HPDE6-E6E7 (cell line): ENCODE measurements around the gene AQP10.
A peak's percentile ranks its signal among the peaks of the same experiment; 100 is the strongest.
"Not testable (repeated sequence)": the region's sequence is repeated elsewhere in the genome, so short reads cannot be mapped to it uniquely, and the experiment has no call there.

Experiments used
- DNase-seq: peaks from one replicate; pipeline ENCODE4 v3.0.0; 2011; ENCODE audit warnings: missing footprints; ENCODE audit errors: extremely low spot score

The AQP10 gene

DNA sequence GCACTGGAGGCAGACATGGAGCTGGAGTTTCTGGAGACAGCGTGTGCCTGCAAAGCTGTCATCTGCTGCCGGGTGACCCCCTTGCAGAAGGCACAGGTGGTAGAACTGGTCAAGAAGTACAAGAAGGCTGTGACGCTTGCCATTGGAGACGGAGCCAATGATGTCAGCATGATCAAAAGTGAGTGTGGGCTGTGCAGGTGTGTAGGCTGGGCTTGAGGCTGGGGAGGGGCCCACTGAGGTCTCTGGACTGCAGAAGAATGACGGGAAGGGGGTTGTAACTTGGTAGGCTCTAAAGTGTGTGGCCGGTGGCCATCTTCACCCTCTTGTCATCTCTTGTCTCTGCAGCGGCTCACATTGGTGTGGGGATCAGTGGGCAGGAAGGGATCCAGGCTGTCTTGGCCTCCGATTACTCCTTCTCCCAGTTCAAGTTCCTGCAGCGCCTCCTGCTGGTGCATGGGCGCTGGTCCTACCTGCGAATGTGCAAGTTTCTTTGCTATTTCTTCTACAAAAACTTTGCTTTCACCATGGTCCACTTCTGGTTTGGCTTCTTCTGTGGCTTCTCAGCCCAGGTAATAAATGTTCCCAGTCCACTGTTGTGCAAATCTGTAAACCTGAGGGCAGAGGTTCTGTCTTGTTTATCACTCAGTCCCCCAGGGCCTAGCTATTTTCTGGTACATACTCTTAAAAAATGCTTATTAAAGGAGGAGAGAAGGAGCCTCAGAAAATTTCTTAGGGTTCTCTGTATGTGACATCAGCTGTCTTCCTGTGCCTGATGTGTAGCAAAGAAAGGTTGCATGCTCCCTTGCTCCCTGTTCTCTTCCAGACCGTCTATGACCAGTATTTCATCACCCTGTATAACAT lies 24.3 kb downstream of the AQP10 start:
- no peak for DNase-seq

DNA sequence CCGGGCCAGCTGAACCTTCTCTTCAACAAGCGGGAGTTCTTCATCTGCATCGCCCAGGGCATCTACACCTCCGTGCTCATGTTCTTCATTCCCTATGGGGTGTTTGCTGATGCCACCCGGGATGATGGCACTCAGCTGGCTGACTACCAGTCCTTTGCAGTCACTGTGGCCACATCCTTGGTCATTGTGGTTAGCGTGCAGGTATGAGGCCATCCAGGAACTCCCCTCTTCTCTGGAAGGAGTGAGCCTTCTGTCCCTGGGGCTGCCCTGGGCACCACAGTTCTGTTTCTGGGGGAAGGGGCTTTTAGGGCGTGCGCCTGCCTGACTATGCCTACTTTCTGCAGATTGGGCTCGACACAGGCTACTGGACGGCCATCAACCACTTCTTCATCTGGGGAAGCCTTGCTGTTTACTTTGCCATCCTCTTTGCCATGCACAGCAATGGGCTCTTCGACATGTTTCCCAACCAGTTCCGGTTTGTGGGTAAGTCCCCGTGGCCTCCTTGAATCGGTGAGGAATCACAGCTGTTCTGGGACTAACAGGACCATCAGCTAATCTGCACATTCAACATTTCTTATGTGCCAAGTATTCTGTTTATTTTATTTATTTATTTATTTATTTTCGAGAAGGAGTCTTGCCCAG lies 25.5 kb downstream of the AQP10 start:
- no peak for DNase-seq

DNA sequence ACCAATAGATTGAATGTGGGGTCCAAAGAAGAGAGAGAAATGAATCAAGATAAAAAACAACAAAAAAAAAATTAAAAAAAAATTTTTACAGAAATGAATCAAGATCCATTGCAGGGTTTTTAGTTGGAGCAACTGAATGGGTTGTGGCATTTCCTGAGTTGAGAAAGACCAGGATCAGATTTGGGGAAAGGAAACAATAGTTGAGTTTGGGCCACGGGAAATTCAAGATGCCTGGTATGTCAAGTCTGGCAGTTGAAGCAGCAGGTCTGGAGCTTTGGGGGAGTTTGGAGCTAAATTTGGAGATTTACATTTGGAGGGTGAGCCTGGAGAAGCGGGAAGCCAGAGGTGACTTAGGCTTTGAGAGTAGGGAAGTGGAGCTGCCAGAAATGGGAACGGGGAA lies 27.1 kb downstream of the AQP10 start:
- DNase-seq = no peak

DNA sequence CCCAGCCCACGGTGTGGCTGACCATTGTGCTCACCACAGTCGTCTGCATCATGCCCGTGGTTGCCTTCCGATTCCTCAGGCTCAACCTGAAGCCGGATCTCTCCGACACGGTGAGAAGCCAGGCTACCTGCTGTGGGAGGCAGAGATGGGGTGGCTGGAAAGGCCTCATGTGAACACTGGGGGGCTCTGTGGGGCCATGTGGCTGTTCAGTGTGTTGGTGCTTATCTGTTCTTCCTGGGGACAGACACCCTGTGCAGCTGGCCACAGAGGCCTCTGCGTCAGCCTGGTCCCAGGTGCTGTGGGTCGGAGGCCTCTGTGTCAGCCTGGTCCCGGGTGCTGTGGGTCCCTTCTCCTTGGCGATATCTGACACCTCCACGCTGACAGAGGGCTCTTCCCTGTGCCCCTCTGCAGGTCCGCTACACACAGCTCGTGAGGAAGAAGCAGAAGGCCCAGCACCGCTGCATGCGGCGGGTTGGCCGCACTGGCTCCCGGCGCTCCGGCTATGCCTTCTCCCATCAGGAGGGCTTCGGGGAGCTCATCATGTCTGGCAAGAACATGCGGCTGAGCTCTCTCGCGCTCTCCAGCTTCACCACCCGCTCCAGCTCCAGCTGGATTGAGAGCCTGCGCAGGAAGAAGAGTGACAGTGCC lies 27.7 kb downstream of the AQP10 start:
- DNase-seq = no peak

DNA sequence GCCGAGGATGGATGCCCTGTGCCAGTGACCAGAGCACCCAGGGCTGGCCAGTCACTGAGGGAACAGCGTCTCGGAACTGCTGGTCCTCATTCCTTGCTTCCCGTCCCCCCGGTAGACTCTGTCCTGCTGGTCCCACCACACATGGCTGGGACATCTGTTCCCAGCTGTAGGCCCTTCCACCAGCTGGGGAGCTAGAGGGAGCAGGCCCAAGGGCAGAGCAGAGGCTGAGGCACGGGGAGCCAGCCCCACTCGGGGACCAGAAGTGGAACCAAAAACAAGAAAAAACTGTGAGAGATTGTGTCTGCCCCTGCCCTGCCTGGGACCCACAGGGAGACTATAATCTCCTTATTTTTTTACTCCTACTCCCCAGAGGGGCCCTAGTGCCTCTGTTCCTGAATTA lies 28.2 kb downstream of the AQP10 start:
- no peak for DNase-seq

DNA sequence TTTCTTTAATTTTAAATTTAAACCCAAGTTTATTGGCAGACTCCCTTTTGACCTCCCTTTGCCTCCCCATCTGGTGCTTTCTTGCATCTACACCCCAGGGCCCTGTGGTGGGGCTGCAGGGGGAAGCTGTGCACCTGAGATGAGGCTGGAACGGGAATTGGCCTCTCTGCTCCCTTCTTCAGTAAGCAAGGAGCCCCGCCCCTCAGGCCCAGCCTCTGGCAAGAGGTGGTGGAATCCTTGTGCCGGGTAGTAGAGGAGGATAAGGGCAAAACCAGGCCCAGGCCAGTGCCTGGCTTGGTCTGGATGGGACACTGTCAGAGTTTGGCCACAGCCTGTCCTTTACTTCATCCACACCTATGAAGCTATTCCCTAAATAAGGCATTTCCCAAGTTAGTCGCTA lies 29.5 kb downstream of the AQP10 start:
- no peak for DNase-seq

DNA sequence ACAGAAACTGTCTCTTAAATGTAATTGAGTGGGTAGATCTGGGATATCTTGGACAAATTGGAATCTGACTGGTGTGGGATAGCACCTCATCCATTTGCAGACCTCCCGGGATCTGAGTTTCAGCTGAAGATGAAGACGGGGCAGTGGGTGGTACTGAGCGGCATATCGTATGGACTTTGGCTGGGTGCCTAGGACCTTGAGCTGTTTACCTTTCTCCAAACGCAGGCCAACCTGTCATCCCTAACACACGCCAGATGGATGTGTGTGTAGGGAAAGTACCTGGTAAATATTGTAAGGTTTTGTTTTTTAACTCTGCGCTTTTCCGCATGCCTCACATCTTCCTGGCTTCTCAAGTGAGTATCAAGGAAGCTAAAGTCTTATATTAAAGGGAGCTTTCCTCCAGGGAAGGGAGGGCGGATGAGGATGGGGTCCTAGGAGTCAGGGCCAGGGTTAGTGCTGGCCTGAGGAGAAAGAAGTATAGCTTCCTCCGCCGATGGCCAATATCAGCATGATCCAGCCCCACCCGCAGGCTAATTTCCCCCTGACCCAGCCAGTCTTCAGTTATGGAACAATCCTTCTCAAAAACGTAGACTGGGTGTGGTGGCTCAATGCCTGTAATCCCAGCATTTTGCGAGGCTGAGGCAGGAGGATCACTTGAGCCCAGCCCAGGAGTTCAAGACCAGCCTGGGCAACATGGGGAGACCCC lies 30.6 kb downstream of the AQP10 start:
- DNase-seq = no peak

DNA sequence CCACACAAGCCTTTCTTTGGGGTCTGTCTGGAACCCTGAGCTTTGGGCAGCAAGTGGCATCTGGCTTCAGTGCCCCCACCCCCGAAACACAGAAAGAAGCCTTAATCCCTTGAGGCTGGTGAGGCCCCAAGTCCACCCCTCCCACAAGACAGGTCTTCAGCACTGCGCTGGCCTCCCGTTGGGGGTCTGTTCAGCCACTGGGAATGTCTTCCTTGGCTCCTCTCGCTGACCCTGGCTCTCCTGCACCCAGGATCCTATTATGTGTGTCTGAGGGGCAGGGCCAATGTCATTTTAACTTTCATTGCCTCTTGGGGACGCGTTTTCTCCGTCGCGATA lies 31.3 kb downstream of the AQP10 start:
- DNase-seq = no peak

DNA sequence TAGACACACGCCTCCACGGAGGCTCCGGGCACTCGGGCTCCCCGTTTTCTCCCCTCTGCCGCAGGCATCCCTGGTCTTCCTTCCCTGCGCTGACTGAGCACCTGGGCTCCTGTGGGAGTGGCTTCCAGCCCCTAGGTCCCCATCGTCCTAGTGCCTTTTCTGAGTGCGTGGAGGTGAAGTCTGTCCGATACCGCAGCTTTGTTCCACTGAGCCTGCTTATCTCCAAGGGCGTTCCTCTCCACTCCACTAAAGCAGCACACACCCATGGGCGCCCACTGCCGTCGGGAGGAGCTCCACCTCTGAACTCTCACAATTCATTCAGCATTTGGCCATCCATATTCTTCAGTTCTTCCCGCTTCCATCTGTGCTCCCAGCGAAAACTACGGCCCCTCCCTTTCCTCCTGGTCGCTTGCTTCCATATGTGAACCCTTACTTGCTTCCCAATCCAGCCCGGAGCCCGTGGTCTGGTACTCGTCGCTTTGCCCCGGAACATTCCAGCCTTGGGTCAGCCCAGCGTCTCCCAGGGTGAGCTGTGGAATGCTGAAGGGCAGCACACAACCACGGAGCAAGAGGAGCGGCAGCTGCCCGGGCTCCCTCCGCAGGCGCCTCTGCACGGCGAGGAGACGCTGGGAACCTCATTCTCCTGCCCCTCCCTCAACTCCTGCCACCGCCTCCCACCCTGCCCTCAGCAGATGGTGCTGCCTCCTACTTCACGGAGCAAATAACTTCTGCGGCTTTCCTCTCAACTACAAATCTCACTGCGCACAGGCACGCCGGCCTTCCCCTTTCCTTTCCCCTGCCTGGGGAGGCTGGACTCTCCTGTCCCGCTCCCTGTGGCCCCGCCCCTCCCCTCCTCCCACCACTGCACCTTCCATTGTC lies 31.9 kb downstream of the AQP10 start:
- DNase-seq = no peak

DNA sequence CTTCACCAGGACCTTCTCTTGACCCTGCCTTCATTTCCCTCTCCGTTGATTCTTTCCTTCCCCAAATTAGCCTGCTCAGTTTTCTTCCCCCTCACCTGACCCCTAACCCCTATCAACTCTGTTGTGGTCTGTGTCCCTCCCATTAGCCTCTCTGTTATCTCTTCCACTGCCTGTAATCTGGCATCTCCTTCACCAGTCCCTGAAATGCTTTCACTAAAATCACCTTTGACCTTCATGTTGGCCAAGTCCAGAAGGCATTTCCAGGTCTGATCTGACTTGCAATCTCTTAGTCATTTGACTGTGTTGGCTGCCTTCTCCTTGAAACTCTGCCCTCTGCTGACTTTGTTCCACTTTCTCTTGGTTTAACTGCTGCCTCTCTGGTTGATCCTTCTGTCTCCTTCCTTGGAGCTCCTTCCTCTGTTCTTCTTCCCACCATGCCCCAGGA lies 32.6 kb downstream of the AQP10 start:
- peak; percentile 40 for DNase-seq

DNA sequence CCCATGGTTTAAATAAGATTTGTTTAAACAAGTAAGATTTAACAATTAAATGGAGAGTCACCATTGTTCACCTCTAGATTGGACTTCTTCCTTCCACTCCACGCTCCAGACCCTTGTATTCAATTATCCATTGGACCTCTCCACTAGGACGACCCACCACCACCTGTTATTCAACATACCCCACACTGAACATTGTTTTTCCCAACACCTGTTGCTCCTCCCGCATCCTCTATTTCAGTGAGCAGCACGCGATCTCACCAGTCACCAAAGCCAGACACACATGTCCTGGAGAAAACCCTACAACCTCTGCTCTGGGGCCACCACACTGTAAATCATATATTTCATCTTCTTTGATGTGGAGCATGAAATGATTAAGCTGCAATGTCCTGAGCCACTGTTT lies 33.1 kb downstream of the AQP10 start:
- no peak for DNase-seq

DNA sequence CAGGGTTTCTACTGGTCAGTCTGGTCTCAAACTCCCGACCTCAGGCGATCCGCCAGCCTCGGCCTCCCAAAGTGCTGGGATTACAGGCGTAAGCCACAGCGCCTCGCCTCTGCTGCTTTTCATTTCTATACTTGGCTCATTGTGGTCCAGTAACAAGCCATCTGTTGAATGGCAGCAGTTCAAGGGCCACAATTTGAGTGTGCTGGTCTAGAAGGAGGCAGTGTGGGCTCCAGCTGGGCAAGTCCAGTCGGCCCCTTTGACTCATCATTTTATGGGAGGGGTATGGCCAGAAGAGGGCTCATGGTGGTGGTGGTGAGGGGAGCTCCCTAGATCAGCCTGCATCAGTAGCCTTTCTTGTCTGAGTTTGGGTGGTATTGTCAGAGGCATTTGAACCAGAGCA lies 37.6 kb downstream of the AQP10 start:
- DNase-seq = no peak

DNA sequence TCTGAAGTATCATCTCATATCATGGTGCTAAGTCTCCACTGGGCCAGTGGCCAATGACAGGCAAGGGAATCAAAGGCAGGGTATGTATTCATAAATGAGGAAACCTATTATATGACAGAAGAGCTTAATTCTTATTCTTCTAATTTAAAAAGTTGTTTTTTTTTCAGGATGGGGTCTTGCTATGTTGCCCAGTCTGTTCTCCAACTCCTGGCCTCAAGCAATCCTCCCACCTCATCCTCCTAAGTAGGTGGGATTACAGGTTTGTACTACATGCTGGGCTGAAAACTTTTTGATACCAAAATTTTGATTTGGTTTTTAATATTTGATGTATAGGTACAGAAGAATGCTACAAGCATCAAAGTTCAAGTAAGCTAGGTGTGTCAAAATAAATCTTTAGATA lies 39.4 kb downstream of the AQP10 start:
- no peak for DNase-seq

DNA sequence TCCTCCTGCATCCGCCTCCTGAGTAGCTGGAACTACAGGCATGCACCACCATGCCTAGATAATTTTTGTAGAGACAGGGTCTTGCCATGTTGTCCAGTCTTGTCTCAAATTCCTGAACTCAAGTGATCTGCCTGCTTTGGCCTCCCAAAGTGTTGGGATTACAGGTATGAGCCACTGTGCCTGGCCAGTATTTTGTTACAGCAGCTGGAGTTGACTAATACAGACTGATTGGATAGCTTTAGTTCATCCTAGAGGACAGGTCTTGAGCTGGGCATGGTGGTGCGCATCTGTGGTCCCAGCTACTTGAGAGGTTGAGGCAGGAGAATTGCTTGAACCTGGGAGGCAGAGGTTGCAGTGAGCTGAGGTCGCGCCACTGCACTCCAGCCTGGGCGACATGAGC lies 40.0 kb downstream of the AQP10 start:
- DNase-seq = not testable (repeated sequence)

DNA sequence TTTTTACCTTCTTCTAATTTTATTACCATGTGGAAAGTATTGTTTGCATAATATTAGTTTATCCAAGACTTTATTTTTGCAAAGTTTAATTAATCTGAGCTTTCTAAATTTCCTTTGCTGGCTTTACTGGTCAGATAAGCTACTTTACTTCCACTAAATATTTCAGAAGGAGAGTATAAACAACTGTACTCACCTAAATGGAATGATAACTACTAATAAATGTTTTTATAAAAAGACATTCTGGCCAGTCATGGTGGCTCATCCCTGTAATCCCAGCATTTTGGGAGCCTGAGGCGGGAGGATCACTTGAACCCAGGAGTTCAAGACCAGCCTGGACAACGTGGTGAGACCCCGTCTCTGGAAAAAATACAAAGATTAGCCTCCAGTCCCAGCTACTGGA lies 40.5 kb downstream of the AQP10 start:
- DNase-seq = no peak

DNA sequence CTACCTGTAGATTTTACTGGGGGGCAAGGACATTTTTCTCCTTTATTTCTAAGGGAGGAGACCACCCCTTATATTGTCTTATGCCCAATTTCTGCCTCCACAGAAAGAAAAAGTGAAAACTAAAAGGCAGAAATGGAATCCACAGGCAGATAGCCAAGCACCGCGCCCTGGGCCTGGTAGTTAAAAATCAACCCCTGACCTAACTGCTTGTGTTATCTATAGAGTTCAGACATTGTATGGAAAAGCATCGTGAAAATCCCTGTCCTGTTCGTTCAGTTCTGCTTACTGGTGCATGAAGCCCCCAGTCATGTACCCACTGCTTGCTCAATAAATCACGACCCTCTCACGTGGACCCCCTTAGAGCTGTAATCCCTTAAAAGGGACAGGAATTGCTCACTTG lies 50.5 kb downstream of the AQP10 start:
- DNase-seq = no peak

DNA sequence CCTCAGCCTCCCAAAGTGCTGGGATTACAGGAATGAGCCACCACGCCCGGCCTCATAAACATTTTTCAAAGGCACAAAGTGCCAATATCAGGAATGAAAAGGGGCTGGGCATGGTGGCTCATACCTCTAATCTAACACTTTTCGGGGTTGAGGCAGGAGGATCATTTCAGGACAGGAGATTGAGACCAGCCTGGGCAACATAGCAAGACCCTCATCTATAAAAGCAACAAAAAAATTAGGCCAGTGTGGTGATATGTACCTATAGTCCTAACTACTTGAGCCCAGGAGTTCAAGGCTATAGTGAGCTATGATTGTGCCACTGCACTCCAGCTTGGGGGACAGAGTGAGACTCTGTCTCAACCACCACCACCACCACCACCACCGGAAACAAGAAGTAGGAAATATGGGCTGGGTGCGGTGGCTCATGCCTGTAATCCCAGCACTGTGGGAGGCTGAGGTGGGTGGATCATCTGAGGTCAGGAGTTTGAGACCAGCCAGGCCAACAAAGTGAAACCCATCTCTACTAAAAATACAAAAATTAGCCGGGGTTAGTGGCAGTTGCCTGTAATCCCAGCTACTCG lies 53.0 kb downstream of the AQP10 start:
- DNase-seq = not testable (repeated sequence)
